T-helper 1 cell treated with Interleukin-12 subunit alpha and Interleukin-12 subunit beta and Interleukin-4 antibody, amounts not matched to agents 30 ng/mL and 1 ng/mL, for 36 hours (primary cell): Measurements from ENCODE around the gene SGK2. TPM values are rescaled to one million over a fixed set of nuclear protein-coding genes. Genes with fewer than 3 reads are reported as not detected.

Experiments used
- intact Hi-C: fragments of 100-400 bp; cut with micrococcal nuclease; formaldehyde crosslinking; loops from one replicate; pipeline ENCODE4 v1.15.1; 2024
- total RNA-seq: library from RNA; stranded (reverse); gene quantifications from 2 replicates; pipeline ENCODE4 v1.2.3, GENCODE V29; 2022

SGK2 gene
- total RNA-seq = not detected in 2 replicates

DNA sequence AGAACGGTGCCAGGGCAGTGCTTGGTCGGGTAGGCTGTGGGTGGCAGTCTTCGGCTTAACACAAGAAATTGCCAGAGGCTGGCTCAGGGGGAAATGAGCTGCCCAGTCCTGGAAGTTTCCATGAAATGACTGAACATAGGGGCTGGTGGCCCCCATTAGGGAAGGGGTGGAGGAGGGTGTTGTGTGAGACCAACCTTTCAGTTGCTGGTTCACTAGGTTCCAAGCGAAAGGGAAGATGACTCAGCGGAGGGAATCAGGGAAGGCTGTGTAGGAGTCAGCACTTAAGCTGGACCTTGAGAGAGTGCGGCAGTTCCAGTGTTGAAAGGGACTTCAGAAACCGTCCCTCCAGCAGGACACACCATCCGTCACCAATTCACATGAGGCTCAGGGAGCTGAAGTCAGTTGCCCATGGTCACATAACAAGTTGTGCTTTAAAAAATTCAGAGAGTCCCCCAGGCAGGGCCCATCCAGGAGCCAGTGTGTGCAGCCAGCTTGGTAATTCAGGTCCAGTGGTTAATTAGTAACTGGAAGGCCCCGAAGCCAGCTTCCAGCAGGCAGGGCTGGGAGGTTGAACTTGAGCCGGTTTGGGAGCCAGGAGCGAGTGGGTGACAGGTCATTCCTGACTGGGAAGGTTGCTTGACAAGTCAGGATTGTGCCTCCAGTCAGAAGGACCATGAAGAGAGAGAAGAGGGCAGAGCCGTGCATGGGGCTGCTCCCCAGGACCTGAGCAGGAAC lies at the start of gene SGK2:
TSS of gene SGK2 (plus strand) at position 616 of the 735 bp plus-strand sequence. CDS start 7,469 bp downstream, outside the sequence.
- intact Hi-C loops = no loop called here

DNA sequence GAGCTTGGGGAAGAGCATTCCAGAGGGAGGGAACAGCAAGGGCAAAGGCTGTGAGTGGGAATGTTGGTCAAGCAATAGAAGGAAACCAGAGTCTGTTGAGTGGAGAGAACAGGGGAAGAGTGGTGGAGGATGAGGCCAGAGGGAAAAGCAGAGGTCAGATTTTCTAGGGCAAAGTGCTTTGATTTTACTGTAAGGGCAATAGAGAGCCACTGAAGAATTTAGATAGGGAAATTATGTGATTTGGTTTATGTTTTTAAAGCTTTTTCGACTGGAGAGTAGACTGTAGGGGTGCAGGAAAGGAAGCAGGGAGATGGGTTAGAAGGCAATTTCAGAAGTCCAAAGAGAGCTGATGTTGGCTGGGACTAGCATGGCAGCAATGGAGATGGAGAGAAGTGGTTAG lies 46.9 kb upstream of the SGK2 start:
- intact Hi-C loops = loop anchor here (5.0 kb wide), 1 partner anchor 1370 kb away; no protein-coding TSS in a partner anchor

DNA sequence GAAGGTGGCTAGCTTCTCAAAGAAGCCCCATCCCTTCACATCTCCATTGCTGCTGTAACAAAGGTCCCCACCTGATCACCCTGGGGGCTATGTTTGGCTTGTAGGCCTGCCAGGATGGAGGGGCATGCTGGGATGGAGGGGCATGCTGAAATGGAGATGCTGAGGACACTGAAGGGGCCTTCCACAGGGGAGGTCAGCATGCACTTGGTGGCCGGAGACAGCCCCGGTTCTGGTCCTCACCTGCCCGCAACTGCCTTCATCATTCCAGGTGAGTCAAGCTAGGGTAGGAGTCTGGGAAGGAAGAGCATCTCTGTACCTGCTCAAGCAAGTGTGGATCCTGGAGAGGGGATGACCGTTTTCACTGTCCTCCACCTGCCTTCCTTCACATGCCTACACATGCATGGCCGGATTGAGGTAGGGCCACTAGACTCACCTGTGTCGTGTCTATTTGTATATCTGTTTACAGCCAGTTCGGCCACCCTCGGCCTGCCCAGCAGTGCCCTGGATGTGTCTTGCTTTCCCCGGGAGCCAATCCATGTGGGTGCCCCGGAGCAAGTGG lies 45.4 kb upstream of the SGK2 start:
- intact Hi-C loops = loop anchor here (5.0 kb wide), 1 partner anchor 1369 kb away; no protein-coding TSS in a partner anchor

DNA sequence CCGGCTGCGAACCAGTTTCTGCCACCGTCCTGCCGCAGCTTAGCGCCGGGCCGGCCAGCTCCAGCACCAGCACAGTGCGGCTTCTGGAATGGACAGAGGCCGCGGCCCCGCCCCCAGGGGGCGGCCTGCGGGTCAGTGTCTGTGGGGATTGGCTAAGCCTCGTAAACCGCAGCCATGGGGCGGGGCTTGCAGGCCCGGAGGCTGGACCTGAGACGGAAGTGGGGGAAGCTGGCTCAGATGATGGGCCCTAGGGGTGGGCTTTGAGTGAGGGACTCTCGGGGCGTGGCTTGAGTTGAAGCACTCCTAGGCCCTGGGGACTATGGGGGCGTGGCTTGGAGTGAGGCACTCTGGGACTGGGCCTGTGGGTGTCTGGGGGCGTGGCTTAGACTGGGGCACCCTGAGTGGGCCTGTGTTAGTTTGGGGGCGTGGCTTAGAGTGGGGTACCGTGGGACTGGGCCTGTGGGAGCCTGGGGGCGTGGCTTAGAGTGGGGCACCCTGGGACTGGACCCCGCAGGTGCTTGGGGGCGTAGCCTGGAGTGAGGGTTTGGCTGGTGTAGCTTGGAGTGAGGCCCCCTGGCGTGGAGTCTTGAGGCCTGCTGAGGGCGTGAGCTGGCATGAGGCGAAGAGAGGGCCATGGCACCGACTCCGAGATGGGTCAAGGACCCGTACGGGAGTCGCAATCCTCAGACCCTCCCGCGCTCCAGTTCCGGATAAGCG lies 44.7 kb upstream of the SGK2 start:
- intact Hi-C loops = loop anchor here (1.0 to 5.0 kb wide), 5 partner anchors 57 to 1368 kb away; partner anchors contain the start of genes IFT52, OSER1 and SRSF6

DNA sequence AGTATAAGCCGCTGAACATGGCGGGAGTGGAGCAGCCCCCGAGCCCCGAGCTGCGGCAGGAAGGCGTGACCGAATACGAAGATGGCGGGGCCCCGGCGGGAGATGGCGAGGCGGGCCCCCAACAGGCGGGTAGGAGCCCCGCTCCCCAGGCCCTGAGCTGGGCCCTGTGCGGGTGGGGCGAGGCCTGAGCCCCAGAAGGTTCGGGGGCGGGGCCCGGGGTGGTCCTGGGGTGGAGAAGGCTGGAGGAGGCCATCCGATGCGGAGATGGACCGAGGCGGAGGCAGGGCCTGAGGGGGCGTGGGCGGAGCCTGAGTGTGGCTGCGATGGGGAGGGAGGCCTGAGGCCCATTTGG lies 44.2 kb upstream of the SGK2 start:
- intact Hi-C loops = loop anchor here (1.0 to 5.0 kb wide), 5 partner anchors 57 to 1368 kb away; partner anchors contain the start of genes IFT52, OSER1 and SRSF6

DNA sequence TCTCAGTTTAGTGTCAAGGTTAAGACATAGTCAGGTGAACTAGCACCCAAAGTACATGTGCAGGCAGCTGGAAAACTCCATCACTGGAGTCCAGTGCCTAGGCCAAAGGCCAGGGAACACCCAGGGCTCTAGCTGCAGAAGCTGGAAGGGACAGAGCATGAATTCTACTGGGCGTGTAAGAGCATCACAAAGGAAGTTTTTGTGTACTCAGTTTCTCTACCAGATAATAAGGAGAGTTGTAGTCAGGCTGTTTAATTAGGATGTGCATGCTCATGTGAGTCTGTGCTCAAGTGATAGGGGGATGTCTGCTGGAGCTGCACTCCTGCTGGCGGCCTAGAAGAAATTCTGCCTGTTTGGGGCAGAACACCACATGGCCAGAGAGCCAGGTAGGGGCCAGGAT lies 43.2 kb upstream of the SGK2 start:
- intact Hi-C loops = no loop called here

DNA sequence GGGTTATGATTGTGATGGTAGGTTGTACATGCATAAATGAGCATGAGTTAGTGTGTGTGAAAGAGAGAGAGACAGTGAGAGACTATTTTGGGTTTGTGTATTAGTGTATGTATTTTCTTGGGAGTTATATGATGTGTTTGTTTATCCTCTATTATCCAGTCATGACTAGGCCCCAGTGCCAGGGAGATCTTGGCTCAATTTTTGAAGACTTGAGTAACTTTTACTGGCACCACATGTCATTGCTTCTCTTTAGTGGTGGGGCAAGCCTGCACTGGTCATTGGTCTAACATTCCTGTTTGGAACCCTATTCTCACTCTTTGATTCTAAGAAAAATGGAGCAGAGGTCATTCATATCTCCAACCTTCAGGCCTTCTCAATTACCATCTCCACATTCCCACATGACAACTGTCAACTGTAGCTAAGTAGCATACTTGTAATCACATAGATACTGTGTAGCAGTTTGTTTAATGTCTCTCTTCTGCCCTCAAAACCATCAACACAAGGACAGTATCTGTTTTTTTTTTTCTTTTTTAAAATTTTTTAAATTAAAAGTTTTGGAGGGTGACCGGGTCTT lies 42.5 kb upstream of the SGK2 start:
- intact Hi-C loops = no loop called here

DNA sequence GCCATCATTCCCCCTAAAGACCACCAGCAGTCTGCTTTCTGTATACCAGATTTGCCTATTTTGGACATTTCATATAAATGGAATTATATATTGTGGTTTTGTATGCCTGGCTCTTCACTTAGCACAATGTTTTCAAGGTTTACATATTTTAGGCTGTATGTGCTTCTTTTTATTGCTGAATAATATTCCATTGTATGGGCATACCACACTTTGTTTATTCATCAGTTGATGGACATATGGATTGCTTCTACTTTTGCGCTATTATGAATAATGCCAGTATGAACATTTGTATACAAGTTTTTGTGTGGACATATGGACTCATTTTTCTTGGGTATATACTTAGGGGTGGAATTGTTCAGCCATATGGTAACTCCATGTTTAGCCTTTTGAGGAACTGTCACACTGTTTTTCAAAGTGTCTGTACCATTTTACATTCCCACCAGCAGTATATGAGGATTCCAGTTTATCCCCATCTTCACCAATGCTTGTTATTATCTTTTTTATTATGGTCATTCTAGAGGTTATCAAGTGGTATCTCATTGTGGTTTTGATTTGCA lies 38.7 kb upstream of the SGK2 start:
- intact Hi-C loops = no loop called here

DNA sequence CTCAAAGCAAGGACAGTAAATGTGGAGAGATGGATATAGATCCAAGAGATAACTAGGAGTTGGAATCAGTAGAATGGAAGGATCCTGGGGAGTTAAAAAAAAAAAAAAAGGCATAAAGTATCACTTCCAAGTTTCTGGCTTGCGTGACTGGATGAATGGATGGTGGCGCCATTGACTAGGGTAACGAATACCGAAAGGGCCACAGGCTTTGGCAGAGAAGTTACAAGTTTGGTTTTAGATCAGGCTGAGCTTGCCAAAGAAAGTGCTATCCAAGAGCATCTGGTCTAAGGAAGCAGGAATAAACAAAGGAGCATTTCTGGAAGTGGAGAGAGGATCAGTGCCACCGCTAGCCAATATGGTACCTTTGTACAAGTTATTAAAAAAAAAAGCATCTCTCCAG lies 33.8 kb upstream of the SGK2 start:
- intact Hi-C loops = no loop called here

DNA sequence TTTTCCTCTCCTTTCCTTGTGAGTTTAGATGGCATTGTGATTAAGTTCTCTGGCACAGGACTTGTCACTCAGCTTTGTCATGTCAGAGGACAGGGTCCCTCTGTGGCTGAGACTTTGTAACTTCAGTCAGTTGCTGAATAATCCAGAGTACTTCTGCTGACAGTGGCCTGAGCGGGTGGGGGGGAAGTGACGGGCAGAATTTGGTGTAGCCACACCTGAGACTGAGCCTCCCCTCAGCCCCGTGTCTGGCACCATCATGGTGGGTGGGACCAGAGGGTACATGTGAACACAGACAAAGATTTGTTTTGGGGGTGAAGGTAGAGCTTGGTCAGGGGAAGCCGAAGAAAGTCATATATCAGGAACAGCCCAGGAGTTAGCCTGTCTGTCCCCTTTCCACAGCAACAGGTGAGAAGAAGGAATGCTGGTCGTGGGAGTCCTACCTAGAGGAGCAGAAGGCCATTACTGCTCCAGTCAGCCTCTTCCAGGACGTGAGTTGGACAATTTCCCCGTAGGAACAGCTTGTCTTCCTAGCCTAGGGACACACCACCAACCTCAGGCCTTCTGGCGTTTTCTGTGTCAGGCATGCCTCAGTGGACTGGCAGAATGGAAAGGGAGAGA lies 30.5 kb upstream of the SGK2 start:
- intact Hi-C loops = no loop called here

DNA sequence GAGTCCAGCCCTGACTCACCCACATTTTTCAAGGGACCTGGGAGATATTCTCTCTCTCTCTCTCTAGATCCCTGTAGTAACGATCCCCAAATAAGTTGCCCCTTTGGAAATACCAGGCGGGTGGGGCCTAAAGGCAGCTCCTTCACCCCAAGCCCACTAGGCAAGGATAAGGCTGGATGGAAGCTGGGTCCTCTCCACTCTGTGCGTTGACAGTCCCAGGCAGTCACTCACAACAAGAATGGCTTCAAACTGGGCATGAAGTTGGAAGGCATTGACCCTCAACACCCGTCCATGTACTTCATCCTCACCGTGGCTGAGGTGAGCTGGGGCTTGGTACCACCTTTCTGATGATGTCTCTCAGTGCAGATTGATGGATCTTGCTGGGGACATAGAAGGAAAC lies 29.8 kb upstream of the SGK2 start:
- intact Hi-C loops = no loop called here

DNA sequence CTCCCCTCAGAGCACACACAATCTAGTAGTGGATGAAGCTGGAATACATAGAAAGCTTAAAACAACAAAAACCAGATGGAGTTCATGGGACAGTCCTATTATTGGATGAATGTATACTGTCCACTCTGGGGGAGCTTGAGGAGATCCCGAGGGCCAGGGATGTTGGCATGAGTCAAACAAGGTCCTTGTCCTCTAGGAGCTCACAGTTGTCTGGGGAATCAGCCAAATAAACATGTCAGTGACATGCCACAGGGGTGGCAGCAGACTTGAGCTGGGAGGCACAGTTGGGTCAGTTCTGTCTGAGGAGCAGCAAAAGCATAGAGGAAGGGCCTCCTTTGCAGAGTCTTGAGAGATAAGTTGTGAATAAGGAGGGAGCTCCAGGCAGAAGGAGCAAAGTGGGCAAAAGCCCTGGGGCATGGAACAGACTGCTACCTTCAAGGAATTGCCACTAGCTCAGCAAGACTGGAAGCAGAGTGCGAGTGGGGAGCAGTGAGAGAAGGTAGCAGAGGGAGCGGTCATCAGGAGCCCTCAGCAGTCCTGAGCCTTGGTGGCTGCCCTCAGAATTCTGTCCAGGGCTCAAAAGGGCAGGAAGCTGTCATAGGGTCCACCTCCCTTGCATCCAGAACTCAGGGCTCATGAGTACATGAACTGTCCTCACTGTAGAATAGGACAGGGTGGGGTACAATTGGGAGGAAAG lies 29.2 kb upstream of the SGK2 start:
- intact Hi-C loops = no loop called here

DNA sequence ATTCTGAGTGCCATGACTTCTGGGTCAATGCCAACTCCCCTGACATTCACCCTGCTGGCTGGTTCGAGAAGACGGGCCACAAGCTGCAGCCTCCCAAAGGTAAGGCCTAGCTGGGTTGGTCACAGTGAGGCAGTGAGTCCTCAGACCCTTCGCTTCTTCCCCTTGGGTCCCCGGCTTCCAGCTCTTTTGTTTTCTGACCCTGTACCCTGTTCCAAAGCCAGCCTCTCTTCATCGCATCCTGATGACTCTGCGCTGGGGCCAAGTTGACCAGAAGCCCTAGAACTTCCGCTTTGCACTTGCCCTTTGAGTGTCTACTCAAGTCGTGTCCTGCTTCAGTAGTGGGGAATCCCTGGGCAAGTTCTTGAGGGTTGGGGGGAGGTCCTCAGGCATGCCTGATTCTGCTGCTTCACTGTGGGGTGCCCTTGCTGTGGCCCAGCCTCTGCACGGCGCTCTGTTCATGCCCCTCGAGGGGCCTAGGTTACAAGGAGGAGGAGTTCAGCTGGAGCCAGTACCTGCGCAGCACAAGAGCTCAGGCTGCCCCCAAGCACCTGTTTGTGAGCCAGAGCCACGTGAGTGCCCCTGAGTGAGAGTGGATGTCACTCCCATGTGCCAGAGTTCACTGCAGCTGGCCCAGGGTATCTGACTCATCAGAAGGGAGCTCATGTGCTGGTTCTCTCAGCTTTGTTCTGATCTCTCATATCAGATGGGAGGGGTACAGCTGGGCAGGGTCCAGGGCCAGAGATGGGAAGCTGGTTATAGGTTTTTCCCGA lies 28.3 kb upstream of the SGK2 start:
- intact Hi-C loops = no loop called here

DNA sequence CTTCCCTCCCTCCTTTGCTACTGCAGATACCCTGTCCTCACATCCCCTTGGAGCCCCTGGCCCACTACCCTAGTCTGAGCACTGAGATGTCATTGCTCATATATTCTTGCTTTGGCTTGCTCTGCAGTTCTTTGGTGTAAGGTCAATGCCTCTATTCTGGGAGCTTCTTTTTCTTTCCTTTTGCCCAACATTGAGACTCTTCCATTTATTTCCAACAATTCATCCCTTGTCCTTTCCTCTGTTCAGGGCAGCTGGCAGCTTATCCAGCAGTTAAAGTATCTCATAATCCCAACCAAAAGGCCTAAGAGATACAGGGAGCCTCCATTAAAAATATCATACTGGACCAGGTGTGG lies 27.8 kb upstream of the SGK2 start:
- intact Hi-C loops = no loop called here

DNA sequence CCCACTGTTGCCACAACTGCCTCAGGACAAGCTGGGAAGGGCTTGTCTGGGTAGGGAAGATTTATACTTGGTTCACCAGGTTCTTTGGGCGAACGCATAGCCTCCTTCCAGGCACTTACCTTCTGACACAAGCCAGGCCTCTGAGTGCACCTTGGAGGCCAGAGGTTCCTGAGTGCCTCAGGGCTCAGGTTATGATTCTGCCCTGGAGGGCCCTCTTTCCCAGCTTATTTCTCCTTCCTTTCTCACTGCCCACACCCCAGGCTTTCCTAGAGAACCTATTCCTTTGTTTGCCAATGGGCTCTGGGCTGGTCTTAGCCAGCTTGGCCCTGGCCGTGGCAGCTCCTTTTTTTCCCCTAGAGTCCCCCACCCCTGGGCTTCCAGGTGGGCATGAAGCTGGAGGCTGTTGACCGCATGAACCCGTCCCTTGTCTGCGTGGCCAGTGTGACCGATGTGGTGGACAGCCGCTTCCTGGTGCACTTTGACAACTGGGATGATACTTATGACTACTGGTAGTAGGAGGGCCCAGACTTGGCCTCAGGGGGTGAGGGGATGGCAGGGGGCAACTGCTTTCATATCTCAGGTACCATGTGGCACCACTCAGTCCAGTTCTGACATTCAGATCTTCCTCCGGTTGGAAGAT lies 26.3 kb upstream of the SGK2 start:
- intact Hi-C loops = no loop called here

DNA sequence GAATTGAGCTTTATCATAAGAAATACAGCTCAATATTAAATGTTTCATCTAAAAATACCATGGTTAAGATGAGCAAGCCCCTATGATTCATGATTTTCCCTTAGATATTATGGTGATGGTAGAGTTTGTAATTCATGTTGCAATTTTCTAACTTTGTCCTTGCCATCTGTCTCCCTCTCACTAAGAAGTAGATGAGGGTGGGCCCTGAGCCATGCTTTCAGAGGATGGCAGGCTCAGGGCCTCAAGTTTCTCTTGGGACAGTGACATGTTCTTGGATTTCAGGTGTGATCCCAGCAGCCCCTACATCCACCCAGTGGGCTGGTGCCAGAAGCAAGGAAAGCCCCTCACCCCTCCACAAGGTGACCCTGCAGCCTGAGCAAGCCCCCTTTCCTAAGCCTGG lies 25.8 kb upstream of the SGK2 start:
- intact Hi-C loops = no loop called here

DNA sequence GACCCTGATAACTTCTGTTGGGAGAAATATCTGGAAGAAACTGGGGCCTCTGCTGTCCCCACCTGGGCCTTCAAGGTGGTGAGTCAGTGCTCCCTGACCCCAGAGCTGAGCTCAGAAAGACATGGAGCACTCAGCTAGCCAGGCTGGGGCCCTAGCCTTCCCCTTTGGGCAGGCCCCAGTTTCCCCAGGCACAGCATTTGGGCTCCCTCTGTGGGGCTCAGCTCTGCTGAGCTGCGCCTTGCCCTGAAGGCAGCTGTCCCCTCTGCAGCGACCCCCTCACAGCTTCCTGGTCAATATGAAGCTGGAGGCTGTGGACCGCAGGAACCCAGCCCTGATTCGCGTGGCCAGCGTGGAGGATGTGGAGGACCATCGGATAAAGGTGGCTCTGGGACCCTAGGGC lies 24.8 kb upstream of the SGK2 start:
- intact Hi-C loops = no loop called here

DNA sequence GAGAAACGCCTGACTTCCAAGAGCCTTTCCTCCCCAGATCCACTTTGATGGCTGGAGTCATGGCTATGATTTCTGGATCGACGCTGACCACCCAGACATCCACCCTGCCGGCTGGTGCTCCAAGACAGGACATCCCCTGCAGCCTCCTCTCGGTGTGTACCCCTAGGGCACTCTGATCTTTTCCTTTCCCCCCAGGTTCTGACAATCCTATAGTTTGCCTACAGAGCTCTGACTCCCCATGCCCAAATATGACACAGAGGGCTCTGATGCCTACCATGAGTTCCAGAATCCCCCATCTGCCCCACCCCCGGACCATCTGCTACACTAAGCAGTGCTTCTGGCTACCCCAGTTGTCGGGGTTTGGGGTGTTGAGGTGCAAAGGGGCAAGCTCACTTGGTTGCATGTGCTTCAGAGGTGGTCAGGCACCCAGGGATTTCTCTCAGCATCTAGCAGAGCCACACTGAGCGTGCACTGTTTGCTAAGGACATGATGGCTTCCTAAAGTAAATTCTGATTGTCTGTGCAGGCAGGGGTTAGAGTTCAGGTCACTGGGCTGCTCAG lies 24.0 kb upstream of the SGK2 start:
- intact Hi-C loops = no loop called here

DNA sequence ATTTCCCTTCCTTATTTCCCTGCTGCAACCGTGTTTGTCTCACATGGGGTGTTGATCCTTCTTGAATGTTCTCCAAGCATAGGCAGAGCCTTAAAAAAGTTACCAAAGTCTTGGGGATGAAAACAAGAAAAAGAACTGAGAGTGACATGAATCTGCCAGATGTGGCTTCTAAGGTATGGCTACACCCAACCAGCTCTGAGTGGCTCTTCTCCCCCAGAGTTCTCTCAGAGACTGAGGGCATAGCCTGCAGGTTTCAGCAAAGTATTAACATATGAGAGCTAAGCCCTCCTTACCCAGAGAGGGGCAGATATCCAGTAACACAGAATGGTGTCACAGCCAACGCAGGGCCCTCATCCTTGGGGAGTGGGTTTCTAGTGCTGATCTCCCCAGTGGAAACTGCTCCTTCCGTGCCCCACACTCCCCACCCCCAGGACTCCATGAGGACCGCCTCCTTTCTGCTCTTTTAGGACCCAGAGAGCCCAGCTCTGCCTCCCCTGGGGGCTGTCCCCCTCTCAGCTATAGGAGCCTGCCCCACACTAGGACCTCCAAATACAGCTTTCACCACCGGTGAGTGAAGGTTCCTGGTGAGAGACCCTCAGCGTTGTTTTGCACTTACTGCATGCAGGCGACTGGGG lies 23.3 kb upstream of the SGK2 start:
- intact Hi-C loops = no loop called here
